HL-60 (cell line): ENCODE measurements around the gene TSC22D3.

Source experiments
- CTCF ChIP-seq: IDR thresholded peaks from one replicate; pipeline ENCODE4 v1.5.1; 2011; ENCODE audit warnings: low read length, control low read depth, inconsistent platforms; ENCODE audit not compliant: insufficient read depth
- POLR2AphosphoS5 ChIP-seq: IDR thresholded peaks from 2 replicates; pipeline ENCODE4 v1.6.1; 2012; ENCODE audit warnings: low read depth
- REST ChIP-seq: IDR thresholded peaks from 2 replicates; pipeline ENCODE4 v1.6.1; 2012; ENCODE audit warnings: low read depth; ENCODE audit not compliant: insufficient replicate concordance

GRCh38 chrX:107776649-107777535, 1.3 kb upstream of the TSC22D3 start:
- TF ChIP-seq CTCF (peak; percentile 31), POLR2AphosphoS5 (no peak), REST (no peak)
